HG03354 (cell line): ENCODE results near the gene POLD3.
"Not testable (repeated sequence)": the region's sequence is repeated elsewhere in the genome, so short reads cannot be mapped to it uniquely, and the experiment has no call there.

Experiments
- ATAC-seq: cut with Tn5 transposase; IDR thresholded peaks from one replicate; pipeline ENCODE4 v1.9.1; 2021; ENCODE audit warnings: mild to moderate bottlenecking; ENCODE audit not compliant: unreplicated experiment, poor library complexity, severe bottlenecking

Gene POLD3

GRCh38 chr11:74579577-74580270 is 12.7 kb upstream of the POLD3 start:
- no peak for ATAC-seq

GRCh38 chr11:74581954-74582547 is 10.3 kb upstream of the POLD3 start:
- no peak for ATAC-seq

GRCh38 chr11:74583024-74583624 is 9.3 kb upstream of the POLD3 start:
- no peak for ATAC-seq

GRCh38 chr11:74590492-74590891 is 1.9 kb upstream of the POLD3 start:
- not testable (repeated sequence) for ATAC-seq

GRCh38 chr11:74592063-74592440 is 330 bp upstream of the POLD3 start:
- ATAC-seq = no peak

GRCh38 chr11:74593463-74593862 is 1.1 kb downstream of the POLD3 start:
- ATAC-seq = no peak

- ATAC-seq = no peak
Observed at GRCh38 chr11:74602637-74603556, 10.5 kb downstream of the POLD3 start.

GRCh38 chr11:74603845-74604244 is 11.5 kb downstream of the POLD3 start:
- ATAC-seq = no peak

- ATAC-seq = no peak
Observed at GRCh38 chr11:74604311-74604710, 11.9 kb downstream of the POLD3 start.

GRCh38 chr11:74605403-74605802 is 13.0 kb downstream of the POLD3 start:
- no peak for ATAC-seq

GRCh38 chr11:74608431-74608830 is 16.0 kb downstream of the POLD3 start:
- no peak for ATAC-seq

- no peak for ATAC-seq
Observed at GRCh38 chr11:74611369-74611861, 19.0 kb downstream of the POLD3 start.

GRCh38 chr11:74612877-74613276 is 20.5 kb downstream of the POLD3 start:
- no peak for ATAC-seq

- no peak for ATAC-seq
Observed at GRCh38 chr11:74615311-74615710, 22.9 kb downstream of the POLD3 start.

- no peak for ATAC-seq
Observed at GRCh38 chr11:74615988-74616387, 23.6 kb downstream of the POLD3 start.

- no peak for ATAC-seq
Observed at GRCh38 chr11:74620531-74620930, 28.1 kb downstream of the POLD3 start.

- no peak for ATAC-seq
Observed at GRCh38 chr11:74626130-74626529, 33.7 kb downstream of the POLD3 start.

- ATAC-seq = no peak
Observed at GRCh38 chr11:74626604-74627003, 34.2 kb downstream of the POLD3 start.

- no peak for ATAC-seq
Observed at GRCh38 chr11:74627381-74627780, 35.0 kb downstream of the POLD3 start.

GRCh38 chr11:74630043-74630442 is 37.7 kb downstream of the POLD3 start:
- ATAC-seq = no peak
